ENCODE results near the gene RMND1. TPM values are rescaled to one million over a fixed set of nuclear protein-coding genes. Genes with fewer than 3 reads are reported as not detected.
"Not testable (repeated sequence)": the region's sequence is repeated elsewhere in the genome, so short reads cannot be mapped to it uniquely, and the experiment has no call there.

RMND1 gene
- polyA plus RNA-seq, 4 donors = 19.7 to 60.7 (median 38.1) TPM

- not testable (repeated sequence) for DNase-seq (ENCODE audit: low read depth in 4 of 4, low spot score in 3 of 4)
Measured at GRCh38 chr6:151455751-151456398, 3.9 kb upstream of the RMND1 start.

- DNase-seq (ENCODE audit: low read depth in 4 of 4, low spot score in 3 of 4) = no peak
Measured at GRCh38 chr6:151452750-151453427, 963 bp upstream of the RMND1 start.

GRCh38 chr6:151451417-151451949 lies 443 bp downstream of the RMND1 start:
- no peak for DNase-seq (ENCODE audit: low read depth in 4 of 4, low spot score in 3 of 4)

GRCh38 chr6:151450928-151451327 lies 998 bp downstream of the RMND1 start:
- DNase-seq (ENCODE audit: low read depth in 4 of 4, low spot score in 3 of 4) = not testable (repeated sequence)

GRCh38 chr6:151448623-151449022 lies 3.3 kb downstream of the RMND1 start:
- no peak for DNase-seq (ENCODE audit: low read depth in 4 of 4, low spot score in 3 of 4)

- no peak for DNase-seq (ENCODE audit: low read depth in 4 of 4, low spot score in 3 of 4)
Measured at GRCh38 chr6:151447237-151447636, 4.7 kb downstream of the RMND1 start.

- no peak for DNase-seq (ENCODE audit: low read depth in 4 of 4, low spot score in 3 of 4)
Measured at GRCh38 chr6:151445482-151445881, 6.4 kb downstream of the RMND1 start.

GRCh38 chr6:151443911-151444621 lies 7.9 kb downstream of the RMND1 start:
- no peak for DNase-seq (ENCODE audit: low read depth in 4 of 4, low spot score in 3 of 4)

- no peak for DNase-seq (ENCODE audit: low read depth in 4 of 4, low spot score in 3 of 4)
Measured at GRCh38 chr6:151443454-151443853, 8.5 kb downstream of the RMND1 start.

- DNase-seq (ENCODE audit: low read depth in 4 of 4, low spot score in 3 of 4) = no peak
Measured at GRCh38 chr6:151442371-151442770, 9.6 kb downstream of the RMND1 start.

GRCh38 chr6:151441390-151442166 lies 10.3 kb downstream of the RMND1 start:
- no peak for DNase-seq (ENCODE audit: low read depth in 4 of 4, low spot score in 3 of 4)

- DNase-seq (ENCODE audit: low read depth in 4 of 4, low spot score in 3 of 4) = no peak
Measured at GRCh38 chr6:151440930-151441329, 11.0 kb downstream of the RMND1 start.

- DNase-seq (ENCODE audit: low read depth in 4 of 4, low spot score in 3 of 4) = no peak
Measured at GRCh38 chr6:151440498-151440897, 11.4 kb downstream of the RMND1 start.

GRCh38 chr6:151437401-151437800 lies 14.5 kb downstream of the RMND1 start:
- DNase-seq (ENCODE audit: low read depth in 4 of 4, low spot score in 3 of 4) = no peak

GRCh38 chr6:151436802-151437201 lies 15.1 kb downstream of the RMND1 start:
- DNase-seq (ENCODE audit: low read depth in 4 of 4, low spot score in 3 of 4) = peak in 2 of 4 donors; percentile 29 to 39

- DNase-seq (ENCODE audit: low read depth in 4 of 4, low spot score in 3 of 4) = no peak
Measured at GRCh38 chr6:151436300-151436699, 15.6 kb downstream of the RMND1 start.

GRCh38 chr6:151434369-151434768 lies 17.6 kb downstream of the RMND1 start:
- DNase-seq (ENCODE audit: low read depth in 4 of 4, low spot score in 3 of 4) = no peak

GRCh38 chr6:151432651-151433050 lies 19.3 kb downstream of the RMND1 start:
- no peak for DNase-seq (ENCODE audit: low read depth in 4 of 4, low spot score in 3 of 4)

- DNase-seq (ENCODE audit: low read depth in 4 of 4, low spot score in 3 of 4) = no peak
Measured at GRCh38 chr6:151431337-151431736, 20.6 kb downstream of the RMND1 start.

GRCh38 chr6:151430886-151431285 lies 21.0 kb downstream of the RMND1 start:
- no peak for DNase-seq (ENCODE audit: low read depth in 4 of 4, low spot score in 3 of 4)

All from left renal pelvis (tissue), 4 donors.